Coronary artery (tissue), 2 donors: ENCODE data around the gene CIC.

Source experiments
- DNase-seq: peaks from one replicate; pipeline ENCODE4 v3.0.0-alpha.2; 2017; ENCODE audit warnings: low spot score
- H3K27ac ChIP-seq, 2 donors: fragments of 200-600 bp; sonication (generic); one replicate each; pipeline ENCODE4 v1.5.1; 2016 to 2019
- H3K4me3 ChIP-seq: fragments of 200-600 bp; sonication (generic); 2 replicates; pipeline ENCODE4 v1.5.1; 2016; ENCODE audit warnings: mild to moderate bottlenecking, moderate library complexity
- TF ChIP-seq, protein P1 (sequence below): fragments of 200-600 bp; sonication (generic); IDR thresholded peaks from one replicate; pipeline ENCODE4 v1.5.1; 2019; ENCODE audit warnings: antibody characterized with exemption

Gene CIC

DNA sequence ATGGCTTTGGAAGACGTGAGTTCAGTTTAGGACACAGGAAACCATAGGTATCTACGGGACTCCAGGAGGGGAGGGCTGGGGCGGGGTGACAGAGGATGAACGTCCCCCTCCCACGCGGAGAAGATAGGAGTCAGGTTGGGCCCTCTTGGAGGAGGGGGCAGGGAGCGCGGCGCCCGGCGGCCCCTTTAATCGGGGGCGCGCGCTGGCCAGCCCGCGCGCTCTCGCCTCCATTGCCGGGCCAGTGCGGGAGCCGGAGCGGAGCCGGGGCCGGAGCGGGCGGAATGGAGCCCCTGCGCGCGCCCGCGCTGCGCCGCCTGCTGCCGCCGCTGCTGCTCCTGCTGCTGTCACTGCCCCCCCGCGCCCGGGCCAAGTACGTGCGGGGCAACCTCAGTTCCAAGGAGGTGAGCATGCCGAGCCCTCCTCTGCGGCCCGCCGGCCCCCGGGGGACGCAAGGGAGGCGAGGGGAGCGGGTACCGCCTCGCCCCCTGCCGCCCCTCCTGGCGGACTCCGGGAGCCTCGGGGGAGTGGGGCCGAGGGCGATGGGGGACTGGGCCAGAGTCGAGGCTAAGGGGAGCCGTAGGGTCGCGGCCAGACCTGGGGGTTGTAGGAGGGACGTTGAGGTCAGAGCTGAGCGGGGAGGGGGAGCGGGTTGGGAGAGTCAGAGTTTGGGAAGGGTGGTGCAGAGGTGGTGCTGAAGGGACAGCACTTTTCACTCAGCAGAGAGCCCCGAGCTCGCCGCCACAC is 44.2 kb downstream of the CIC start, which contains the start of gene TMEM145:
TSS of gene TMEM145 (plus strand) at position 214 of the 744 bp plus-strand sequence. CDS start at position 282, 68 bp downstream.
- Histone ChIP-seq H3K4me3 (peak within 1 kb of the TSS; percentile 58), H3K27ac (no peak within 1 kb of the TSS)
- DNase-seq = no peak
- TF ChIP-seq, protein P1, sequence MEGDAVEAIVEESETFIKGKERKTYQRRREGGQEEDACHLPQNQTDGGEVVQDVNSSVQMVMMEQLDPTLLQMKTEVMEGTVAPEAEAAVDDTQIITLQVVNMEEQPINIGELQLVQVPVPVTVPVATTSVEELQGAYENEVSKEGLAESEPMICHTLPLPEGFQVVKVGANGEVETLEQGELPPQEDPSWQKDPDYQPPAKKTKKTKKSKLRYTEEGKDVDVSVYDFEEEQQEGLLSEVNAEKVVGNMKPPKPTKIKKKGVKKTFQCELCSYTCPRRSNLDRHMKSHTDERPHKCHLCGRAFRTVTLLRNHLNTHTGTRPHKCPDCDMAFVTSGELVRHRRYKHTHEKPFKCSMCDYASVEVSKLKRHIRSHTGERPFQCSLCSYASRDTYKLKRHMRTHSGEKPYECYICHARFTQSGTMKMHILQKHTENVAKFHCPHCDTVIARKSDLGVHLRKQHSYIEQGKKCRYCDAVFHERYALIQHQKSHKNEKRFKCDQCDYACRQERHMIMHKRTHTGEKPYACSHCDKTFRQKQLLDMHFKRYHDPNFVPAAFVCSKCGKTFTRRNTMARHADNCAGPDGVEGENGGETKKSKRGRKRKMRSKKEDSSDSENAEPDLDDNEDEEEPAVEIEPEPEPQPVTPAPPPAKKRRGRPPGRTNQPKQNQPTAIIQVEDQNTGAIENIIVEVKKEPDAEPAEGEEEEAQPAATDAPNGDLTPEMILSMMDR = no peak

DNA sequence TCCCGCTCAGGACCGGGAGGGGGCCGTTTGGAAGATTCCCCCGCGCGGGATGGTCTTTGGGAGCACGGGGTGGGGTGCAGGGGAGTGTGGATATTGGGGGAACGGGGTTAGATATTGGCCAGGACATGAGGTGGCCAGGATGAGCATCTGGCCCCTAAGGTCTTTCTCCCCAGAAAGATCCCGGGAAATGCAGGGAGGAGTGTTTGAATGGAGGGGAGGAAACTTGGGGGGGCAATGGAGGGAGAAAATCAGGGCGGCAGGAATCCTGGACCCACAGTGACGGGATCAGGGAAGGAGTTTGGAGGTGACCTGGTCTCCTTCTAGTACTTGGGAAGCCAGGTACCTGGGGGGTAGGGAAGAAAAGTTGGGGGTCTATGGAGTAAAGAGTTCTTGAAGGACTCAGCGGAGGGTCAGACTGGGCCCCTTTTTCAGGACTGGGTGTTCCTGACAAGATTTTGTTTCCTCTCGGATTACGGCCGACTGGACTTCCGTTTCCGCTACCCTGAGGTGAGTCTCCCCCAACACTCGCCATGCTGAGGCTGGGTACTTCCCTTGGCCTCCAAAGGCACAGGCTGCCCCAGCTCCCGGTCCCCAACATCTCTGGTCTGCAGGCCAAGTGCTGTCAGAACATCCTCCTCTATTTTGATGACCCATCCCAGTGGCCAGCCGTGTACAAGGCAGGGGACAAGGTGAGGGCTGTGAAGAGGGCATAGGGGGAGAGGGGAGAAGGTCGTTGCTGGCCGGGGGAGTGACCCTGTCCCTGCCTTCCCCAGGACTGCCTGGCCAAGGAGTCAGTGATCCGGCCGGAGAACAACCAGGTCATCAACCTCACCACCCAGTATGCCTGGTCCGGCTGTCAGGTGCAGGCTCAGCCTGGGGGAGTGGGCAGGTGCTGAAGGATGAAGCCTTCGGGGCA is 45.0 kb downstream of the CIC start:
- no peak overlapping the region for H3K4me3 ChIP-seq

DNA sequence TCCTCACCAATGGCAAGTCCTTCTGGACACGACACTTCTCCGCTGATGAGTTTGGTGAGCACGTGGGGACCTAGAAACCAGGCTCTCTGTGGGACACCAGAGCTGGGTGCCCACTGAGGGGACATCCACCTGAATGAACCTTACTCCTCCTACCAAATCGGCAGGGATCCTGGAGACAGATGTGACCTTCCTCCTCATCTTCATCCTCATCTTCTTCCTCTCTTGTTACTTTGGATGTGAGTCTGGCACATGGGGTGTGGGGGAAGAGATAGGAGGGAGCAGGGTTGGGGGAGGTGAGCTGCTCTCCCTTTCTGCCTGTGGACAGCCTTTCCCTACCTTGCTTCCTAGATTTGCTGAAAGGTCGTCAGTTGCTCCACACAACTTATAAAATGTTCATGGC is 46.0 kb downstream of the CIC start:
- Histone ChIP-seq H3K27ac (no peak overlapping the region), H3K4me3 (no peak overlapping the region)
- DNase-seq = no peak
- TF ChIP-seq, protein P1 = no peak

More for the DNA sequence above, 45.0 kb downstream of the CIC start:
- TF ChIP-seq, protein P1 = no peak
- no peak overlapping the region for H3K27ac ChIP-seq
- DNase-seq = no peak

DNA sequence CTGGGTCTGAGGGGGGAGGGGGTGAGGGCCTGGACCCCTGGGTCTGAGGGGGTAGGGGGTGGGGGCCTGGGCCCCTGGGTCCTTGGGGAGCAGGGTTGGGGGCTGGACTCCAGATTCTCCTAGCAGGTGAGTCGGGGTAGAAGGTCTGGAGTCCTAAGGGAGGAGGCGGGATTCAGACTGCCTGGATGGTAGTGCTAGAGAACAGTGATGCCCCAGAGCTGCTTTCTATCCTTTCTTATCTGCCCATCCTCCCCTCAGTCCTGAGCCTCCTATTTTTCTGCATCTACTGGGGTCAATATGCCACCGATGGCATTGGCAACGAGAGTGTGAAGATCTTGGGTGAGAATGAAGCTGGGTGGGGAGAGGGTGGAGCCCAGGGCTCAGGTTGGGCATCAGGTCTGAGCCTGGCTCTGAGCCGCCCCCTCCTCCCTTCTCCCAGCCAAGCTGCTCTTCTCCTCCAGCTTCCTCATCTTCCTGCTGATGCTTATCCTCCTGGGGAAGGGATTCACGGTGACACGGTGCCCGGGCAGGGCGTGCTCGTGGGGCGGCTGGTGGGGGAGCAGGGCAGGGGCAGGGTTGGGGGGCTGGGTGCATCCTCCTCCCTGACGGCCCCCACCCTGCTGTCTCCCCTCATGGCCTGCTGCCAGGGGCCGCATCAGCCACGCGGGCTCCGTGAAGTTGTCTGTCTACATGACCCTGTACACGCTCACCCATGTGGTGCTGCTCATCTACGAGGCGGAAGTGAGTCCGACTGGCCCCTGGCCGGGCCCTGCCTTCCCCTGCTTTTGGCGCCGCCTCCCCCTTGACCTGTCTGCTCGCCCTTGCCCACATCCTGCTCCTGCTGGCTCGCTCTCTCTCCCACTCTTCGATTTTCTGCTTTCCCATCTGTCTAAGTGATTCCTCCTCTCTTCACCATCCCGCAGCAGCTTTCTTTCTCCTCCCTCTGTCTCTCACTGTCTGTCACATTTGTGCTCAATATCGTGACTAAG is 47.5 kb downstream of the CIC start:
- Histone ChIP-seq H3K4me3 (peak overlapping the region; percentile 36), H3K27ac (no peak overlapping the region)
- TF ChIP-seq, protein P1 = no peak
- DNase-seq = no peak

DNA sequence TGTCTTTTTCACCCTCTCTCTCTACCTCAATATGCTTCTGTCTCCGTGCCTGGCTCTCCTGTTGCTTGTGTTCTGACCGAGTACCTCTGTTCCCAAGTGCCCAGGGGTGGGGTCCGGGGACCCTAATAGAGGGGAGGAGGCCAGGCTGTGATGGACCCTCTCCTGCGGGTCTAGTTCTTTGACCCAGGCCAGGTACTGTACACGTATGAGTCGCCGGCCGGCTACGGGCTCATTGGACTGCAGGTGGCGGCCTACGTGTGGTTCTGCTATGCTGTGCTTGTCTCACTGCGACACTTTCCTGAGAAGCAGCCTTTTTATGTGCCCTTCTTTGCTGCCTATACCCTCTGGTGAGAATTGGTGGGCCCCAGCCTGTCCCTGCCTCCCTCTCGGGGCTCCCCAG is 48.5 kb downstream of the CIC start:
- DNase-seq = no peak
- no peak overlapping the region for H3K27ac ChIP-seq
- TF ChIP-seq, protein P1 = no peak
- H3K4me3 ChIP-seq = no peak overlapping the region

DNA sequence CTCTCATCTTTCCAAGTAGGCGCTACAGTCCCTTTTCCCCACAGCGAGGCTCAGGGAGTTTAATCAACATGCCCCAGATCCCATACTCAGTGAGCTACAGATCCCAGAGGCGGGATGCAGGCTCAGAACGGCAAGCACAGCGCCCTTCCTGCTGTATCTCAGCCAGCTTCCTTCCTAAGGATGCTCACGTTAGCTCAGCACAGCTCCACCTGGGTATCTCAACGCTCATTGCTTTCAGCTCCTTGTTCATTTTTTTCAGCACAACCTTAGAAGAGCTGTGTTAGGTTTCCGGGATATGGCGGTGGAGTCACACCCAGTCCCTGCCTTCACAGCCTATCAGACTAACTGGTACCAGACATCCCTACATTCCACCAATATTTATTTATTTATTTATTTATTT is 53.3 kb downstream of the CIC start:
- DNase-seq = no peak
- Histone ChIP-seq H3K27ac (no peak overlapping the region), H3K4me3 (no peak overlapping the region)
- TF ChIP-seq, protein P1 = no peak
